Measurements from ENCODE around the gene ADCK2.

- TF ChIP-seq CTCF (IDR thresholded peaks at IDR 0.05) (no peak), POLR2A (IDR thresholded peaks at IDR 0.05) (no peak)
Observed at GRCh38 chr7:140655511-140656408, 17.0 kb upstream of the ADCK2 start.

Measured in esophagus squamous epithelium (tissue), 4 donors.